ENCODE data around the gene CLK3. TPM values are rescaled to one million over a fixed set of nuclear protein-coding genes. Genes with fewer than 3 reads are reported as not detected.

The CLK3 gene
- total and polyA plus RNA-seq, 2 donors (not counting 1 experiment from before 2014, with no cell fraction given), result 176 to 350 TPM

- CTCF ChIA-PET, result no interaction called here
Observed at GRCh38 chr15:74662064-74662860, 46.6 kb downstream of the CLK3 start.

More at GRCh38 chr15:74662064-74662860, 46.6 kb downstream of the CLK3 start:
- no peak overlapping the region for H3K27ac ChIP-seq (ENCODE audit: low read length in 2 of 2)
- POLR2A ChIA-PET, result no interaction called here
- Mint-ChIP-seq H3K4me3 (no peak overlapping the region), H3K27me3 (no peaks in the 10 kb centered on the region), H3K27ac (no peak overlapping the region), H3K9me3 (ENCODE audit: insufficient read depth) (no peaks in the 10 kb centered on the region), H3K4me1 (peaks cover 6% of the 10 kb centered on the region)
- no peaks in the 10 kb centered on the region for H3K9me3 ChIP-seq (ENCODE audit: control extremely low read depth in 1 of 3, control insufficient read depth in 2 of 3, insufficient read depth in 1 of 3, low read length in 2 of 3)
- no peak overlapping the region for H2AFZ ChIP-seq (ENCODE audit: insufficient read depth, low read depth, low read length, poor library complexity, severe bottlenecking)
- WGBS (ENCODE audit: insufficient coverage), result 80% methylated on average over 1 of the region's 4 CpGs
- ATAC-seq (ENCODE audit: low read depth) (no peak), DNase-seq (no peak)
- H3K79me2 ChIP-seq (ENCODE audit: control insufficient read depth, insufficient read depth, low read length), result peaks cover 24% of the 10 kb centered on the region
- H3K36me3 ChIP-seq (replicated peaks in 1 of 2; ENCODE audit: control extremely low read depth in 1 of 2, control insufficient read depth in 1 of 2, extremely low read depth in 1 of 2, insufficient read depth in 2 of 2, low read length in 1 of 2), result peaks cover 2 to 3% of the 10 kb centered on the region in 2 experiments
- H3K9ac ChIP-seq (ENCODE audit: low read length), result no peak overlapping the region
- no peaks in the 10 kb centered on the region for H3K27me3 ChIP-seq (replicated peaks in 1 of 4; ENCODE audit: control extremely low read depth in 1 of 4, control insufficient read depth in 3 of 4, insufficient read depth in 4 of 4, low read length in 3 of 4)
- H3K4me2 ChIP-seq (replicated peaks; ENCODE audit: low read depth, low read length, poor library complexity, severe bottlenecking), result no peak overlapping the region
- TF ChIP-seq EZH2 (IDR thresholded peaks at IDR 0.05; ENCODE audit: borderline replicate concordance, insufficient read depth, low read depth, low read length, poor library complexity, severe bottlenecking) (no peak), CTCF (IDR thresholded peaks at IDR 0.05) (no peak)
- peaks cover 15% of the 10 kb centered on the region for H4K20me1 ChIP-seq (ENCODE audit: control insufficient read depth, insufficient read depth, low read length, poor library complexity, severe bottlenecking)
- H3K4me1 ChIP-seq (ENCODE audit: control insufficient read depth in 2 of 2, insufficient read depth in 2 of 2, low read length in 2 of 2), result no peaks in the 10 kb centered on the region
- intact Hi-C loops (cut with micrococcal nuclease), result no loop called here
- H3K4me3 ChIP-seq (ENCODE audit: control extremely low read depth in 1 of 5, extremely low read depth in 1 of 5, insufficient read depth in 1 of 5, low read depth in 2 of 5, low read length in 4 of 5), result no peak overlapping the region
